Caco-2 (cell line): ENCODE data around the gene MT1B. TPM values are rescaled to one million over a fixed set of nuclear protein-coding genes. Genes with fewer than 3 reads are reported as not detected.
A peak's percentile ranks its signal among the peaks of the same experiment; 100 is the strongest.

ENCODE experiments used
- BruUV-seq: library from RNA; stranded (reverse); fragments of 400-500 nt; replicated peaks from 2 replicates; lab custom pipeline; 2021; lab: Mats Ljungman, UMichigan
- CTCF ChIA-PET: fragments of 300-600 bp; sonication (Branson Sonifier 250); formaldehyde crosslinking; loops from one replicate; lab custom pipeline; 2022; ENCODE audit warnings: antibody characterized with exemption; lab: Charles Lee
- POLR2A ChIA-PET: fragments of 300-600 bp; sonication (Branson Sonifier 250); formaldehyde crosslinking; loops from one replicate; lab custom pipeline; 2022; ENCODE audit warnings: antibody characterized with exemption; lab: Charles Lee
- DNase-seq, 2 experiments: peaks; one replicate each; pipeline versions ENCODE4 v3.0.0 to v3.0.0-alpha.2; 2020 to 2022
- H3K27me3 ChIP-seq: replicated peaks from 2 replicates; pipeline ENCODE4 v1.6.0; 2011; ENCODE audit warnings: low read length; ENCODE audit not compliant: control insufficient read depth, insufficient read depth
- H3K36me3 ChIP-seq: 2 replicates; pipeline ENCODE4 v1.5.1; 2011; ENCODE audit warnings: low read length; ENCODE audit not compliant: control insufficient read depth, insufficient read depth
- H3K4me1 ChIP-seq: fragments of 250-450 bp; sonication (Bioruptor Pico); 2 replicates; pipeline ENCODE4 v1.5.1; 2020; ENCODE audit warnings: mild to moderate bottlenecking
- H3K4me3 ChIP-seq: 2 replicates; pipeline ENCODE4 v1.5.1; 2011; ENCODE audit warnings: low read depth, mild to moderate bottlenecking, control low read depth, low read length
- H3K9me3 ChIP-seq: fragments of 250-450 bp; sonication (Bioruptor Pico); 2 replicates; pipeline ENCODE4 v1.5.1; 2020; ENCODE audit warnings: mild to moderate bottlenecking, moderate library complexity
- H3K27ac Mint-ChIP-seq: one replicate; pipeline ENCODE4 v1.8.0; 2022; ENCODE audit warnings: mixed read lengths; ENCODE audit not compliant: unreplicated experiment
- H3K27me3 Mint-ChIP-seq: one replicate; pipeline ENCODE4 v1.8.0; 2022; ENCODE audit warnings: mixed read lengths; ENCODE audit not compliant: insufficient read depth, unreplicated experiment
- H3K36me3 Mint-ChIP-seq: one replicate; pipeline ENCODE4 v1.8.0; 2022; ENCODE audit warnings: mild to moderate bottlenecking, mixed read lengths; ENCODE audit not compliant: insufficient read depth, unreplicated experiment
- H3K4me1 Mint-ChIP-seq: one replicate; pipeline ENCODE4 v1.8.0; 2022; ENCODE audit warnings: low read depth, mixed read lengths; ENCODE audit not compliant: unreplicated experiment
- H3K4me3 Mint-ChIP-seq: one replicate; pipeline ENCODE4 v1.8.0; 2022; ENCODE audit warnings: mild to moderate bottlenecking, moderate library complexity, mixed read lengths; ENCODE audit not compliant: unreplicated experiment
- H3K9me3 Mint-ChIP-seq: one replicate; pipeline ENCODE4 v1.8.0; 2022; ENCODE audit warnings: mixed read lengths; ENCODE audit not compliant: unreplicated experiment
- CTCF ChIP-seq, 2 experiments: fragments of 200-600 bp in 1 of 2; IDR thresholded peaks; 1 replicate in 1 of 2; 2 replicates in 1 of 2; pipeline versions ENCODE4 v1.5.1 to v1.8.0; 2011 to 2022; ENCODE audit warnings: antibody characterized with exemption in 1 of 2, control low read depth in 1 of 2, inconsistent platforms in 1 of 2, low read depth in 1 of 2, low read length in 1 of 2, mild to moderate bottlenecking in 1 of 2, moderate library complexity in 1 of 2; ENCODE audit not compliant: insufficient read depth in 1 of 2, severe bottlenecking in 1 of 2, unreplicated experiment in 1 of 2
- intact Hi-C: fragments of 100-400 bp; cut with micrococcal nuclease; formaldehyde crosslinking; loops from one replicate; pipeline ENCODE4 v1.10.0; 2022; ENCODE audit not compliant: unreplicated experiment
- total RNA-seq: library from RNA; stranded (reverse); gene quantifications from 2 replicates; pipeline ENCODE4 v1.2.3, GENCODE V29; 2022

MT1B gene
- total RNA-seq, 1 experiment from 2014 or later: not detected

- H3K36me3 ChIP-seq: no peaks in the 10 kb centered on the region
- DNase-seq: no peak
- H3K27me3 ChIP-seq: peaks cover 7% of the 10 kb centered on the region
- H3K4me1 Mint-ChIP-seq: peaks cover 8% of the 10 kb centered on the region
- CTCF ChIA-PET: no interaction called here
- no peak overlapping the region for H3K27ac Mint-ChIP-seq
- POLR2A ChIA-PET: interaction anchor here (0.7 kb wide), 1 partner anchor 17 kb away, joined by 3 read pairs; no protein-coding TSS in a partner anchor
- no peak for TF ChIP-seq CTCF (IDR thresholded peaks at IDR 0.05; ENCODE audit: insufficient read depth in 1 of 2, low read depth in 1 of 2, low read length in 1 of 2, severe bottlenecking in 1 of 2, unreplicated experiment in 1 of 2)
- intact Hi-C loops: no loop called here
- no peaks in the 10 kb centered on the region for H3K9me3 Mint-ChIP-seq
- no peak overlapping the region for H3K4me3 Mint-ChIP-seq
- BruUV-seq: no TSS peak
- no peaks in the 10 kb centered on the region for H3K36me3 Mint-ChIP-seq
- H3K27me3 Mint-ChIP-seq: peaks cover 13% of the 10 kb centered on the region
- H3K9me3 ChIP-seq: no peaks in the 10 kb centered on the region
- H3K4me1 ChIP-seq: no peaks in the 10 kb centered on the region
- no peak overlapping the region for H3K4me3 ChIP-seq
Measured at GRCh38 chr16:56640076-56640475, 11.6 kb upstream of the MT1B start.

DNA sequence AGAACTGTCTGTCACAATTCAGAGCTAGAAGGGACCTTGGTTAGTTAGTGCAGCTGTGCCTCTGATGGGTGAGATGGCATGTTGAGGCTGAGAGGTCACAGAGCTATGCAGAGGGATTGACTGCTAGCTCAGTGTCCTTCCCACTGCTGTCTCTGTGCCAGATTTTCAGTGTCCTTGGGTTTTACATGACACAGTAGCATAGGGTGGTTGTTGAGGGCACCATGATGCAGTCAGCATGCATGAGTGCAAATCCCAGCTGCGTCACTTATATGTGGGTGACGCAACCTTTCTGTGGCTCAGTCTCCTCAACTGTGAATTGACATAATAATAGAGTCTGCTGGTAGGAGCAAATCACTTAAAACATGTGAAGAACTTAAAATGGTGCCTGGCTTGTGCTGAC is 10.5 kb upstream of the MT1B start:
- H3K4me3 ChIP-seq: no peak overlapping the region
- no peaks in the 10 kb centered on the region for H3K36me3 Mint-ChIP-seq
- intact Hi-C loops: no loop called here
- no peak overlapping the region for H3K27ac Mint-ChIP-seq
- no peaks in the 10 kb centered on the region for H3K36me3 ChIP-seq
- no peaks in the 10 kb centered on the region for H3K9me3 ChIP-seq
- no peaks in the 10 kb centered on the region for H3K9me3 Mint-ChIP-seq
- H3K4me1 Mint-ChIP-seq: peaks cover 8% of the 10 kb centered on the region
- peaks cover 14% of the 10 kb centered on the region for H3K27me3 Mint-ChIP-seq
- H3K4me3 Mint-ChIP-seq: no peak overlapping the region
- ChIA-PET CTCF (interaction anchor here (0.6 kb wide), 1 partner anchor 11 kb away, joined by 3 read pairs; no protein-coding TSS in a partner anchor), POLR2A (no interaction called here)
- H3K4me1 ChIP-seq: no peaks in the 10 kb centered on the region
- TF ChIP-seq CTCF (IDR thresholded peaks at IDR 0.05; ENCODE audit: insufficient read depth in 1 of 2, low read depth in 1 of 2, low read length in 1 of 2, severe bottlenecking in 1 of 2, unreplicated experiment in 1 of 2): no peak
- BruUV-seq: no TSS peak
- no peak for DNase-seq
- H3K27me3 ChIP-seq: peaks cover 7% of the 10 kb centered on the region

DNA sequence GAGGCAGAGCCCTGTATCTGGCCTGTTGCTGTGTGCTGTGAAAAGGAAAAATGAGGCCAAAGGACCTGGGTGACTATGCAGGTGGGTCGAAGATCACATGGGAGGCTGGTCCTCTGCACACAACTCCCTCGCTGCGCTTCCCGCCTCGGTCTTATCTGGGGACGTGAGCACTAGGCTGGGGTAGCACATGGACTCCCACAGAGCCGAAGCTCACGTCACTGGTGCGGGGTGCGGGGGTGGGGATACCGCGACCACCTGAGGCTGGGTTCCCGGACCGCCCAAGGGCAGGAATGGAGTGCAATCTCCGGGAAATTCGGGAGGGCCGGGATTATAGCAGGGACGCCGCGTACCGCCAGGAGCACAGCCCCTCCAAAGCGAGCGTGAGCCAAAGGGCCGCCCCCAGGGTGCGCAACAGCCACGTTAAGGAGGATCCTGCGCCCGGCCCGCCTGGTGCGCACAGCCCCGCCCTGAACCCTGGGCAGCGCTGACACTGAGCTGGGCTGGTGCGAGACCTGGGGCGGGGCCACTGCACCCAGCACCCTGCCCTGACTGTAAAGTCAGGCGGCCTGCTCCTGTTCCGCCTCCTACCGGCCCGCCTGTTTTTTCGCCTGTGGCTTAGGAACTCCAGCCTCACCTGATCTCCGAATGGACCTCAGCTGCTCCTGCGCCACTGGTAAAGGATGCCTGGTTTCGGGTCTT is 8.5 kb upstream of the MT1B start:
- DNase-seq: peak; percentile 54 to 63
- POLR2A ChIA-PET: no interaction called here
- no peak overlapping the region for H3K27ac Mint-ChIP-seq
- no peaks in the 10 kb centered on the region for H3K36me3 Mint-ChIP-seq
- H3K4me3 ChIP-seq: peak overlapping the region; percentile 9; the same call in 1 of the 2 replicates
- intact Hi-C loops: no loop called here
- no peaks in the 10 kb centered on the region for H3K9me3 Mint-ChIP-seq
- H3K9me3 ChIP-seq: no peaks in the 10 kb centered on the region
- H3K27me3 ChIP-seq: 0 out of 2 replicates have a peak, but pooled peaks cover 2% of the 10 kb centered on the region
- TF ChIP-seq CTCF (IDR thresholded peaks at IDR 0.05; ENCODE audit: insufficient read depth in 1 of 2, low read depth in 1 of 2, low read length in 1 of 2, severe bottlenecking in 1 of 2, unreplicated experiment in 1 of 2): peak; percentile 6 to 19
- H3K4me1 Mint-ChIP-seq: peaks cover 8% of the 10 kb centered on the region
- H3K27me3 Mint-ChIP-seq: peaks cover 10% of the 10 kb centered on the region
- peaks cover 6% of the 10 kb centered on the region; the same call in 1 of the 2 replicates for H3K4me1 ChIP-seq
- no TSS peak for BruUV-seq
- CTCF ChIA-PET: interaction anchor here (0.6 to 1.4 kb wide), 6 partner anchors 10 to 410 kb away, joined by 3 to 8 read pairs (median 5); partner anchors contain the start of gene MT1F
- no peaks in the 10 kb centered on the region for H3K36me3 ChIP-seq
- H3K4me3 Mint-ChIP-seq: peak overlapping the region; percentile 51
